HEK293T (cell line): Measurements from ENCODE around the gene DPPA2.

ENCODE experiments used
- ARNT ChIP-seq: fragments of 450-650 bp; IDR thresholded peaks from 2 replicates; pipeline ENCODE4 v1.6.1; 2017; ENCODE audit warnings: mild to moderate bottlenecking
- BHLHE40 ChIP-seq: fragments of 450-650 bp; IDR thresholded peaks from 2 replicates; pipeline ENCODE4 v1.6.1; 2016; ENCODE audit warnings: mild to moderate bottlenecking, moderate library complexity, borderline replicate concordance
- CTBP1 ChIP-seq: fragments of 450-650 bp; IDR thresholded peaks from 2 replicates; pipeline ENCODE4 v1.6.1; 2016; ENCODE audit warnings: borderline replicate concordance
- ELF4 ChIP-seq: fragments of 450-650 bp; IDR thresholded peaks from 2 replicates; pipeline ENCODE4 v1.6.1; 2017; ENCODE audit warnings: antibody characterized with exemption
- FOXK2 ChIP-seq: fragments of 450-650 bp; IDR thresholded peaks from 2 replicates; pipeline ENCODE4 v1.6.1; 2016; ENCODE audit warnings: mild to moderate bottlenecking
- FOXM1 ChIP-seq: fragments of 450-650 bp; IDR thresholded peaks from 2 replicates; pipeline ENCODE4 v1.6.1; 2017; ENCODE audit warnings: mild to moderate bottlenecking, borderline replicate concordance
- HDGF ChIP-seq: fragments of 450-650 bp; IDR thresholded peaks from 2 replicates; pipeline ENCODE4 v1.6.1; 2017; ENCODE audit warnings: antibody characterized with exemption, borderline replicate concordance
- L3MBTL2 ChIP-seq: fragments of 450-650 bp; conservative IDR thresholded peaks from 2 replicates; pipeline ENCODE4 v1.6.1; 2016; ENCODE audit warnings: mild to moderate bottlenecking
- NFRKB ChIP-seq: fragments of 450-650 bp; IDR thresholded peaks from 2 replicates; pipeline ENCODE4 v1.6.1; 2016; ENCODE audit warnings: mild to moderate bottlenecking, moderate library complexity
- SP1 ChIP-seq: fragments of 450-650 bp; IDR thresholded peaks from 2 replicates; pipeline ENCODE4 v1.6.1; 2017
- SUZ12 ChIP-seq: fragments of 450-650 bp; IDR thresholded peaks from 2 replicates; pipeline ENCODE4 v1.6.1; 2016; ENCODE audit warnings: mild to moderate bottlenecking
- TARDBP ChIP-seq: fragments of 450-650 bp; IDR thresholded peaks from 2 replicates; pipeline ENCODE4 v1.6.1; 2016
- ZNF384 ChIP-seq: fragments of 450-650 bp; IDR thresholded peaks from 2 replicates; pipeline ENCODE4 v1.6.1; 2016
- TF ChIP-seq, protein P1 (sequence below): fragments of 450-650 bp; IDR thresholded peaks from 2 replicates; pipeline ENCODE4 v1.6.1; 2016

DNA sequence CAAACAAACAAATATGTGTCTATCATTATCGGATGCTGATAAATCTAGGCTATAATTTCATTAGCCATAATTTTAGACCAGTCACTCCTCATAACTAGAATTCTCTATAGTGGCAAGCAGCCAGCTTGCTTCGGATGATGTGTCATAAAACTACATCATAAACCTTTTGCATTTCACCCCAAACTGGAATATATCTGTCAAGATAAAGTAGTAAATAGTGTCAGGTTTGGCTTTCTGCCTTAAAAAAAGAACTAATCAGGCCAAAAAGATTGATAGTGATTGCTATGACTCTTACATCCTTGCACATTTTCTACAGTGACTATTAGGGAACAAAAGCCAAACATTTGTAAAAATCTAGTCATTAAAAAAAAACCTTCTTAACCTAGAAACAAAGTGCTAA lies 51.0 kb downstream of the DPPA2 start:
- TF ChIP-seq TARDBP (no peak), ELF4 (no peak), NFRKB (no peak), ARNT (no peak), FOXK2 (no peak), L3MBTL2 (no peak), SUZ12 (no peak), FOXM1 (no peak), CTBP1 (no peak), HDGF (no peak), BHLHE40 (no peak), ZNF384 (no peak), SP1 (no peak)
- TF ChIP-seq, protein P1, sequence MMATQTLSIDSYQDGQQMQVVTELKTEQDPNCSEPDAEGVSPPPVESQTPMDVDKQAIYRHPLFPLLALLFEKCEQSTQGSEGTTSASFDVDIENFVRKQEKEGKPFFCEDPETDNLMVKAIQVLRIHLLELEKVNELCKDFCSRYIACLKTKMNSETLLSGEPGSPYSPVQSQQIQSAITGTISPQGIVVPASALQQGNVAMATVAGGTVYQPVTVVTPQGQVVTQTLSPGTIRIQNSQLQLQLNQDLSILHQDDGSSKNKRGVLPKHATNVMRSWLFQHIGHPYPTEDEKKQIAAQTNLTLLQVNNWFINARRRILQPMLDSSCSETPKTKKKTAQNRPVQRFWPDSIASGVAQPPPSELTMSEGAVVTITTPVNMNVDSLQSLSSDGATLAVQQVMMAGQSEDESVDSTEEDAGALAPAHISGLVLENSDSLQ, result no peak
